GM18508 (cell line): Measurements from ENCODE around the gene DRAM1.

Source experiments
- ATAC-seq: cut with Tn5 transposase; IDR thresholded peaks from one replicate; pipeline ENCODE4 v1.9.1; 2021; ENCODE audit warnings: moderate number of reproducible peaks; ENCODE audit not compliant: insufficient read depth, unreplicated experiment

The DRAM1 gene

GRCh38 chr12:101935890-101936746, 58.7 kb downstream of the DRAM1 start:
- ATAC-seq: peak; percentile 65

- ATAC-seq: no peak
Measured at GRCh38 chr12:101939306-101939705, 61.9 kb downstream of the DRAM1 start.

GRCh38 chr12:101939856-101940265, 62.5 kb downstream of the DRAM1 start:
- no peak for ATAC-seq

GRCh38 chr12:101940400-101940950, 63.1 kb downstream of the DRAM1 start:
- no peak for ATAC-seq

- ATAC-seq: peak; percentile 89
Measured at GRCh38 chr12:101941306-101942249, 64.2 kb downstream of the DRAM1 start.

- ATAC-seq: no peak
Measured at GRCh38 chr12:101942250-101942605, 64.8 kb downstream of the DRAM1 start.

- no peak for ATAC-seq
Measured at GRCh38 chr12:101945369-101946232, 68.2 kb downstream of the DRAM1 start.

GRCh38 chr12:101946233-101946611, 68.8 kb downstream of the DRAM1 start:
- no peak for ATAC-seq

- ATAC-seq: no peak
Measured at GRCh38 chr12:101947316-101947715, 69.9 kb downstream of the DRAM1 start.

- ATAC-seq: no peak
Measured at GRCh38 chr12:101948365-101948764, 71.0 kb downstream of the DRAM1 start.

- ATAC-seq: no peak
Measured at GRCh38 chr12:101951002-101951670, 73.8 kb downstream of the DRAM1 start.

GRCh38 chr12:101954113-101954512, 76.7 kb downstream of the DRAM1 start:
- no peak for ATAC-seq

GRCh38 chr12:101954676-101955075, 77.3 kb downstream of the DRAM1 start:
- ATAC-seq: no peak

- ATAC-seq: no peak
Measured at GRCh38 chr12:101957252-101957959, 80.0 kb downstream of the DRAM1 start.

- no peak for ATAC-seq
Measured at GRCh38 chr12:101959607-101960006, 82.2 kb downstream of the DRAM1 start.

GRCh38 chr12:101962486-101962885, 85.1 kb downstream of the DRAM1 start:
- no peak for ATAC-seq

GRCh38 chr12:101963697-101964096, 86.3 kb downstream of the DRAM1 start:
- no peak for ATAC-seq

- no peak for ATAC-seq
Measured at GRCh38 chr12:101966496-101966895, 89.1 kb downstream of the DRAM1 start.

- no peak for ATAC-seq
Measured at GRCh38 chr12:101967506-101967905, 90.1 kb downstream of the DRAM1 start.
